ENCODE measurements around the gene PLB1. TPM values are rescaled to one million over a fixed set of nuclear protein-coding genes. Genes with fewer than 3 reads are reported as not detected.

PLB1 gene
- total RNA-seq, 1 experiment from 2014 or later, result 0.44 TPM

GRCh38 chr2:28663359-28663758 lies 167.5 kb downstream of the PLB1 start (continued):
- TF ChIP-seq FOXJ3 (CRISPR knock-in tag; IDR thresholded peaks at IDR 0.05; ENCODE audit: borderline replicate concordance) (no peak), SMAD3 (CRISPR knock-in tag; IDR thresholded peaks at IDR 0.05; ENCODE audit: borderline replicate concordance) (no peak), ZNF512 (CRISPR knock-in tag; IDR thresholded peaks at IDR 0.05; ENCODE audit: borderline replicate concordance) (no peak), ATF6 (CRISPR knock-in tag; IDR thresholded peaks at IDR 0.05) (no peak)

GRCh38 chr2:28664120-28664842 lies 168.4 kb downstream of the PLB1 start:
- DNase-seq (ENCODE audit: low spot score) (no peak), ATAC-seq (no peak)
- CTCF ChIA-PET, result interaction anchor here (1.6 kb wide), 1 partner anchor 14 kb away, joined by 5 read pairs; no protein-coding TSS in a partner anchor
- Mint-ChIP-seq H3K27me3 (ENCODE audit: low read depth) (peaks cover 5% of the 10 kb centered on the region), H3K36me3 (no peaks in the 10 kb centered on the region), H3K4me1 (no peaks in the 10 kb centered on the region), H3K27ac (no peak overlapping the region), H3K9me3 (no peaks in the 10 kb centered on the region), H3K4me3 (no peak overlapping the region)
- POLR2A ChIA-PET, result interaction anchor here (0.6 kb wide), 1 partner anchor 35 kb away, joined by 4 read pairs; no protein-coding TSS in a partner anchor
- TF ChIP-seq ZNF281 (CRISPR knock-in tag; IDR thresholded peaks at IDR 0.05), result no peak
- no peak for TF ChIP-seq ZSCAN18 (CRISPR knock-in tag; IDR thresholded peaks at IDR 0.05)
- TF ChIP-seq HMGA2 (CRISPR knock-in tag; IDR thresholded peaks at IDR 0.05), result no peak
- TF ChIP-seq ZNF396 (CRISPR knock-in tag; IDR thresholded peaks at IDR 0.05; ENCODE audit: borderline replicate concordance), result no peak
- TF ChIP-seq PREB (CRISPR knock-in tag; IDR thresholded peaks at IDR 0.05; ENCODE audit: borderline replicate concordance), result no peak
- no peak for TF ChIP-seq ATF3 (CRISPR knock-in tag; conservative IDR thresholded peaks at IDR 0.05)
- TF ChIP-seq, protein P1, sequence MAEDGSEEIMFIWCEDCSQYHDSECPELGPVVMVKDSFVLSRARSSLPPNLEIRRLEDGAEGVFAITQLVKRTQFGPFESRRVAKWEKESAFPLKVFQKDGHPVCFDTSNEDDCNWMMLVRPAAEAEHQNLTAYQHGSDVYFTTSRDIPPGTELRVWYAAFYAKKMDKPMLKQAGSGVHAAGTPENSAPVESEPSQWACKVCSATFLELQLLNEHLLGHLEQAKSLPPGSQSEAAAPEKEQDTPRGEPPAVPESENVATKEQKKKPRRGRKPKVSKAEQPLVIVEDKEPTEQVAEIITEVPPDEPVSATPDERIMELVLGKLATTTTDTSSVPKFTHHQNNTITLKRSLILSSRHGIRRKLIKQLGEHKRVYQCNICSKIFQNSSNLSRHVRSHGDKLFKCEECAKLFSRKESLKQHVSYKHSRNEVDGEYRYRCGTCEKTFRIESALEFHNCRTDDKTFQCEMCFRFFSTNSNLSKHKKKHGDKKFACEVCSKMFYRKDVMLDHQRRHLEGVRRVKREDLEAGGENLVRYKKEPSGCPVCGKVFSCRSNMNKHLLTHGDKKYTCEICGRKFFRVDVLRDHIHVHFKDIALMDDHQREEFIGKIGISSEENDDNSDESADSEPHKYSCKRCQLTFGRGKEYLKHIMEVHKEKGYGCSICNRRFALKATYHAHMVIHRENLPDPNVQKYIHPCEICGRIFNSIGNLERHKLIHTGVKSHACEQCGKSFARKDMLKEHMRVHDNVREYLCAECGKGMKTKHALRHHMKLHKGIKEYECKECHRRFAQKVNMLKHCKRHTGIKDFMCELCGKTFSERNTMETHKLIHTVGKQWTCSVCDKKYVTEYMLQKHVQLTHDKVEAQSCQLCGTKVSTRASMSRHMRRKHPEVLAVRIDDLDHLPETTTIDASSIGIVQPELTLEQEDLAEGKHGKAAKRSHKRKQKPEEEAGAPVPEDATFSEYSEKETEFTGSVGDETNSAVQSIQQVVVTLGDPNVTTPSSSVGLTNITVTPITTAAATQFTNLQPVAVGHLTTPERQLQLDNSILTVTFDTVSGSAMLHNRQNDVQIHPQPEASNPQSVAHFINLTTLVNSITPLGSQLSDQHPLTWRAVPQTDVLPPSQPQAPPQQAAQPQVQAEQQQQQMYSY (CRISPR knock-in tag; IDR thresholded peaks at IDR 0.05), result no peak
- TF ChIP-seq ATF6 (CRISPR knock-in tag; IDR thresholded peaks at IDR 0.05), result no peak
- TF ChIP-seq TCF7 (CRISPR knock-in tag; IDR thresholded peaks at IDR 0.05; ENCODE audit: low read depth), result no peak
- no peak for TF ChIP-seq ZNF425 (CRISPR knock-in tag; conservative IDR thresholded peaks at IDR 0.05)
- no peak for TF ChIP-seq JUN (CRISPR knock-in tag; IDR thresholded peaks at IDR 0.05)
- TF ChIP-seq ZMAT4 (CRISPR knock-in tag; IDR thresholded peaks at IDR 0.05), result no peak
